Measurements from ENCODE around the gene WNK3.

GRCh38 chrX:54180403-54180802, 177.4 kb downstream of the WNK3 start:
- no peak for TF ChIP-seq ASH2L (IDR thresholded peaks at IDR 0.05; ENCODE audit: borderline replicate concordance, low read depth)
- TF ChIP-seq PRDM15 (CRISPR knock-in tag; IDR thresholded peaks at IDR 0.05), result no peak
- TF ChIP-seq MXI1 (IDR thresholded peaks at IDR 0.05; ENCODE audit: low read depth, low read length), result no peak
- no peak for TF ChIP-seq CTCF (IDR thresholded peaks at IDR 0.05 in 2 of 3, conservative IDR thresholded peaks at IDR 0.05 in 1 of 3; ENCODE audit: control insufficient read depth in 2 of 3, extremely low read depth in 1 of 3, insufficient read depth in 1 of 3, low read depth in 3 of 3, low read length in 3 of 3)

Data from GM12878 (cell line).